GM19455 (cell line): Measurements from ENCODE around the gene FSTL3.

ENCODE experiments used
- ATAC-seq: cut with Tn5 transposase; IDR thresholded peaks from one replicate; pipeline ENCODE4 v1.9.1; 2021; ENCODE audit not compliant: unreplicated experiment

The FSTL3 gene

DNA sequence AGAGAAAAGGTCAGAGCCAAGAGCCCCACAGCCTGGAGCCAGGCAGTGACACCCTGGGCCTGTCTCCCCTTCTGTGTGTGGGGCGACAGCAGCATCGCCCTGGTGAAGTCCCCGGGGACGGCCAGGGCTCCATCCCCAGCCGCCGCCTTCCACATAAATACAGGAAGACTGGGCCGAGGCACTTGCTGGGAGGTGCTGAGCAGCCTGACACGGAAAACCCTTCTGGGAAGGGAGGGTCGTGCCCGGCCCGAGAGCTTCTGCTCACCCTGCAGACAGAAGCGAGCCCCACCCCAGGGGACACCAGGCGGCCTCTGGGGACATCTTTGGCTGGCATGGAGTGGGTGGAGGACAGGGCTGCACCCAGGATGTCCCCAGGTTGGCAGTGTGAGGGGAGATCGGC lies 31.4 kb upstream of the FSTL3 start:
- no peak for ATAC-seq

DNA sequence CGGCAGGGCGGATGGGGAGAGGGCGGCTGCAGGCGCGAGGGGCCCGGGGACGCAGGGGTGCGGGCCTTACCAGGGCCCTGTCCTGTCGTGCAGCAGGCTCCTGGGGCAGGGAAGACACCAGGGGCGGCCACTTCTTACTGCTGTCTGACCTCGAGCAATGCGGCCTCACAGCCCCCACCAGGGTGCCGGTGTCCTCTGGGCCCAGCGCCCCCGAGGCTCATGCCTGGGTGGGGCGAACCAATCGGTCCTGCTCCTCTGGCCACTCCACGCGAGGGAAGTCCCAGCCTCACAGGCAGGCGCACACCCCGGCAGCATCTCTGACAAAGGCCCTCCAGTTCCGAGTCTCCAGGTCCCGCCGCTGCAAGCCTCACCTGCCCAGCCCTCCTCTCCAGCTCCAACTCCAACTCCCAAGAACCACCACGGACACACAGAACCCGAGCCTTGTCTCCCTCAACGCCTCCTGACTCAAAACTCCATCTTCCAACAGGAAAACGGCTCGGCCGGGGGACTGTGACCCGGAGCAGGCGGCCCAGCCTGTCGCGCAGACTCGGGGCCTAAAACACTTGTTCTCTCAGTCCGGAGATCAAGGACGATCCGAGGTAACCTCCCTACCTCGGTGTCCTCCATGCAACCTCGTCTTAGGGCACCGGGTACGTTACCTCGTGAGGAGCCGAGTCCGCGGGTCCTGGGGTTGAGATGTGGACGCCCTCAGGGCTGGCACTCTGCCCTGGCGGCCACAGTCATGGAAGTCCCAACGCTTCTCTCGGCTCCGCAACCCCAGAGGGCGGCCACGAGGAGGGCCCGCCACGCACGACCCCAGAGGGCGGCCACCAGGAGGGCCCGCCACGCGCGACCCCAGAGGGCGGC lies 30.0 kb upstream of the FSTL3 start:
- ATAC-seq = no peak

DNA sequence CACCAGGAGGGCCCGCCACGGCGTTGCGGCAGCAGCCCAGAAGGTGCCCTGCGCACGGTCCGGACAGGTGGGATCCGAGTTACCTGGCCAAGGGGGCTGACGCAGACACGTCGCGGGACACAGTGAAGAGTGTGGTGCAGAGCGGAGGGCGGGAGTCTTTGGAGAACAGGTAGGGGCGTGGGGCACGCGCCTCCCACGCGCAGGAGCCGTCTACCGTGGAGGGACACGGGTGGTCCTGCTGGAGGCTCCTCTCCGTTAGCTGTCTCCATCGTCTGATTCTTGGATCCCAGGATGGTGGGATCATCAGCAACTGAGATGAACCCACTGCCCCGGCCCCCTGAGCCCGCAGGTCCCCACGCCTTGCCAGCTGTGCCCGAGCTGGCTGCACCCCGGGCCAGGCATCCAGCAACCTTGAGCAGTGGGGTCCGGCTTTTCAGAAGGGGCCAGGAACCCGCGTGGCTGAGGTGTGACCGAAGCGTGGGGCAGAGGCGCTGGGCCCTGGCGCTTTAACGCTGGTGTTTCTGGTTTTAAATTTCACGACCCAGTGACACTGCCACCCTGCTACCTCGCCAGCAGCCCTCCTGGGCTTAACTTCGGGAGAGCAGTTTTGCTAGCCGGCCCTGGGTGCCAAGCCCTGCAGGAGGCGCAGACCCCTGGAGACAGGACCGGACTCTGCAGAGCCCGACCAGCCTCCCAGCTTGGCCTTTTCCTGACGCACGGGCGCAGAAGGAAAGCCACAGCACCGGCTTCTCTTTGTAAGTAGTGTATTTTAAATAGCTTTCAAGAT lies 29.2 kb upstream of the FSTL3 start:
- no peak for ATAC-seq

DNA sequence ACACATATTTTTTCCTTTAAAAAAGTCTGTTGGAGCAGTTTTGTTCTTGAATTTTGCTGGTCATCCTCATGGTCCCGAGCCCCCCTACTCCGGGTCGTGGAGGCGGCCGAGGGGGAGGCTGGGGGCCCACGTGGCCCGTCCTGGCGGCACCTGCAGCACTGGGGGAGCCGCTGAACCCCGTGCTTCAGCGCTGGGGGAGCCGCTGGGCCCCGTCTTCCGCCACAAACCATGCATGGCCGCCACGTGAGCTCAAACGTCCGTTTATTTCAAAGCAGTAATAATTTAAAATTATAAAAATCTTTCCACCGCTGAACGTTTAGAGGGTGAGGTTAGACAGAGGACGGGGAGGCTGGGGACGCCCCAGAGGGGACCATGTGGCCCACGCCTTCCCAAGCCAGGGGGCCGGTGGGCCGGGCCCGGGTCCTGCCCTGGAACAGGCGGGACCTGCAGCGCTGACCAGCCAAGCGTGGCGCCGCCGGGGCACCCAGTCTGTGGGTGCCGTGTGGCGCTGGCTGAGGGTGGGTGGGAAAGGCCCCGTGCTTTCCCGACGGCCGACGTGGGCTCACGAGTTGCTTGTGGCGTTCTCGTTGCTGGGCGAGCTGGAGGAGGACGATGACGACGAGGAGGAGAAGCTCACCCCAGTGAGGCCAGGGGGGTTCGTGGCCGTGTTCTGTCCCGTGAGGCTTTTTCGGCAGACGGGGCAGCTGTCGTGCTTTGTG lies 28.5 kb upstream of the FSTL3 start:
- no peak for ATAC-seq

DNA sequence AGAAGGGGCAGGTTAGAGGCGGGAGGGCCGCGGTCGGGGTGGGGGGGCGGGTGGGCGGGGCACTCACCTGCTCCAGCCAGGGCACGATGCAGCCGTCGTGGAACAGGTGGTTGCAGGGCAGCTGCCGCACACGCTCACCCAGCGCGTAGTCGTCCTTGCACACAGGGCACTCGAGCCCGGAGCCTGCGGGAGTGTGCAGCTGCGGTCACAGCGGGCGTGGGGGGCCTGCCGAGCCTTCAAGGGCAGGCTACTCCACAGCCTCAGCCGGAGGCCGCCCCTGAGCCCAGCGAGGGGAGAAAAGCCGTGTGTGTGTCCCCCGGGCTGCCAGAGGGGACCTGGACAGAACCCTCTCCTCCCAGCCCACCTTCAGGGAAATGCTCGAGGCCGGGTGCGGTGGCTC lies 27.9 kb upstream of the FSTL3 start:
- no peak for ATAC-seq

DNA sequence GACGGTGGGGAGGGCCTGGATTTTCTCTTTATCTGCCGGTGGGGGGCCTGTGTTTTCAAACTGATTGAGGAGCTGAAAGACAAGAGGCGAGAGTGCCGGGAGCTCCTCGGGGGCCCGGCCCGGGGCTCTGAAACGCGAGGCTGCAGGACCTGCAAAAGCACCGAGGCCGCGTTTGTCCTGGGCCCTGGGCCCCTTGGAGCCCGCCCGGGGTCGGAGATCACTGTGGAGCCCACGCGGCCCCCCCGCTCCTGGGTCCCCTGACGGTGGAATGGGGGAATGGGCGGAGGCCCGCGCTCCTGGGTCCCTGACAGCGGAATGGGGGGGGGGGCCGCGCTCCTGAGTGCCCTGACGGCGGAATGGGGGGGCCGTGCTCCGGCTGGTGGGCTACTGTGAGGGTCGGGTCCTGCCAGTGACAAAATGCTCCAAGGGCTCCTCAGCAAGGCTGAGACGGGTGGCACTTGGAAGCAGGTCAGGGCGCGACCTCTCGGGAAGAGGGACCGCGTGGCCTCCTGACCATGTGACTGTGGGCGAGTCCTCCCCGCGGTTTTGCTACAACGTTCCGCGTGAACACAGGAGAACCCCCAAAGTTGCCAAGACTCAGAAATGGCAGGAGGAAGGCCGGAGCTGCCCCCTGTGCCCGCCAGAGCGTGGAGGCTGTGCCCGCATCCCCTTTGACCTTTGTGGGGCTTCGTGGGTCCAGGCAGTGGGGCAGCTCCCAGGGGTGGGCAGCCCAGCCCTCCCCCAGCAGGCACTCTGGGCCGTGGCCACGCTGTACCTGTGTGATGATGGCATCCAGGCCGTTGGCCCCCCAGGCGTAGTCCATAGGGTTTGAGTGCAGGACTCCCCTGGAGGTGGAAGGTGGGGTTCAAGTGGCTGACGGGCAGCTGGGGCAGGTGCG lies 27.0 kb upstream of the FSTL3 start:
- no peak for ATAC-seq

DNA sequence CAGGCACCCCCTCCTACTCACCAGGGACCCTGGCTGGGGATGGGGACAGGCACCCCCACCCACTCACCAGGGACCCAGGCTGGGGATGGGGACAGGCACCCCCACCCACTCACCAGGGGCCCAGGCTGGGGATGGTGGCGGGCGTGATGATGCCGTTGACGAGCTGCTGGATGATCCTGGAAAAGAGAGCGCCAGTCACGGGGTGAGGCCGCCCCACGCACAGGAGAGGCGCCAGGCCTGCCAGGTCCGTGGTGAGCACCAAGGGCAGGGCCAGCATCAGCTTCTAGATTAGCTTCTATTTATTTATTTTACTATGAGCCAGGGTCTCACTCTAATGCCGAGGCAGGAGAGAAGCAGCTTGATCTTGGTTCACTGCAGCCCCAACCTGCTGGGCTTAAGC lies 26.1 kb upstream of the FSTL3 start:
- no peak for ATAC-seq

DNA sequence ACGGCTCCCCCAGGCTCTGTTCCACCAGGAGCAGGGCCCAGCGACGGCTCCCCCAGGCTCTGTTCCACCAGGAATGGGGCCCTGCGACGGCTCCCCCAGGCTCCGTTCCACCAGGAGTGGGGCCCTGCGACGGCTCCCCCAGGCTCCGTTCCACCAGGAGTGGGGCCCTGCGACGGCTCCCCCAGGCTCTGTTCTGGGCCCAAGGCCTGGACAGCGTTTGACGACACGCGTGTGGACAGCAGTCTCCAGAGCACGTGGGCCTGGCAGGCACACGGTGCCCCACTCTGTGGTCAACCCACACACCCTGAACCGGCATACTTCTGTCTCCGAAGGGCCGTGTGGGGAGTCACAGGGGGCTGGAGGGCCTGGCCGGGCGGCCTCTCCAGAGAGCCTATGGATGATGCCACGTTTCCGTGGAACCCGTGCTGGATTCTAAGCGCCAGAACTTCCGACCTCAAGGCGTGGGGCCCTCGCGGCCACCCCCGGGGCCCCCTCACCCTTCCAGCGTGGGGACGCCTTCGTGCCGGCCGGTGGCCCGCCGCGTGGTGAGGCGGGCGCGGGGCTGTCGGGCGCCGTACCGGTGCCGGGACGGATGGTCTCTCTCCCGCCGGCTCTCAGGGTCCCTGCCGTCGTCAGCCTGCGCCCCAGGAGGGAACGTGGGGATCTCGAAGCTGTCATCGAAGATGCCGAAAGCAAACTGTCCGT lies 24.9 kb upstream of the FSTL3 start:
- ATAC-seq = no peak

DNA sequence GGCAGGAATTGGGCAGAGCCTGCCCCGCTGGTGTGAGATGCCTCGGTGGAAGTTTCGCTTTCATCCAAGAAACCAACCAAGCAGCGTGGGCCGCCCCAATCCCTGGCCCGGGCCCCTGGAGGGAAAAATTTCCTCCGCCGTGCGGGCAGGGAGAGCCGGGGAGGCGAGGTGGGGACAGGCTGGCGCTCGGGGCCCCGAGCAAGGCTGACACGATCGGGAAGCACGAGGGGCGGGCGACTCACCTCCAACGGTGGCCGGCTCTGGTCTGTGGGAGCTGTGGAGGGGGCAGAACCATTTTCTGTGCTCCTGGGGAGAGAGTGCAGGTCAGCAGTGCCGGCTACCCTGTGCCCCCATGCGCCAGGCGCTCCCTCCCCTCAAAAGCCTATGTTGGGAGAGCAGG lies 24.2 kb upstream of the FSTL3 start:
- no peak for ATAC-seq

DNA sequence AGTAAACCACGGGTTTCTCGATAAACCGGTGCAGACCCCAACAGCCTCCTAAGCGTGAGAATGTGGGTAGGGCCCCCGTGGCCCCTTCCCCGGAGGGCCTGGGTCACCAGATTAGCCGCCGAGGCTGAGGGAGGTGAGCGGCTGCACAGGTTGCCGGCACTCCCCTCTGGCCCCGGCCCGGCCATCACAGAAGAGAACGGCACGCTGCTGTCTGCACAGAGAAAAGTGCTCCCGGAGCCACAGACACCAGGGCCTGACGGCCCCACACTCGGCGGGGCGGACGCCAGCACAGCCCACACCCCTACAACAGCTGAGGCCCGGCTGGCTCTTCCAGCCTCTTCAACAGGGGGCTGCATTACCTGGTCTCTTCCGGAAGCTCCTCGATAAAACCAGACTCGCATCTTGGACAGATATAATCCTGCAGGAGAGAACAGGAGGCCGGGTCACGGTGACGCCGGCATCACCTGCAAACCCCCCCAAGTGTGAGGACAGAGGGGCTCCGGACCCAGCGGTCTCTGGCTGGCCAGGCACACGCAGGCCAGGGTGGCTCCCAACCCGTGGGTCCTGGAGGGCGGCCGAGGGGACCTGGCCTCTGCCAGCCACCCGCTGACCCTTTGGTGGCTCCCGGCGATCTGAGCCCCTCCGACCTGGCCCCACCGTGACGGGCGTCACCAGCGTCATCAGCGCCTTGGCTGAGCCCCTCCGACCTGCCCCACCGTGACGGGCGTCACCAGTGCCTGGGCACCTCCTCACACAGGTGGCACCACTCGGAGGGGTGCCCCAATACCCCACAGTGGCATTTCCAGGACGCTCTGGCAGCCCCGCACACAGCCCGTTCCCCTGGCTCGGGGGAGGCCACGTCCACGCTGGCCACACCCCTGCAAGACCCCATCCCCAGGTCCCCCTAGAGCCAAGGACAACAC lies 23.5 kb upstream of the FSTL3 start:
- ATAC-seq = no peak

DNA sequence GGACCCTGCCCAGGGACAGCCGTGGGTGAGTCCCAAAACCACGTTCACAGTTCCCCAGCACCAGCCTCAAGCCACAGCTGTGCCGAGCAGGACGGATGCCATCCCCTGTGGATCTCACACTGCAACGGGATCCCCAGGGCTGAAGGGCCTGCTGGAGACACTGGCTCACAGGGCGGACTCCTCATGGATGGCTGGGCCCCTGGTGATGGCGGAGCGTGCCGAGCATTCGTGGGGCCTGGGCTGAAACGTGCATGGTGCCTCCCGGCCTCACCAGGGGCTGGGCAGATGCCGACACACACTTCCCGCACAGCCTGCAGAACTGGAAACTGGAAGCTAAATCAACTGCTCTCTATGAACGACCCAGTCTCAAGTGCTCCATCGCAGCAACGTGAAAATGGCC lies 22.8 kb upstream of the FSTL3 start:
- ATAC-seq = no peak

DNA sequence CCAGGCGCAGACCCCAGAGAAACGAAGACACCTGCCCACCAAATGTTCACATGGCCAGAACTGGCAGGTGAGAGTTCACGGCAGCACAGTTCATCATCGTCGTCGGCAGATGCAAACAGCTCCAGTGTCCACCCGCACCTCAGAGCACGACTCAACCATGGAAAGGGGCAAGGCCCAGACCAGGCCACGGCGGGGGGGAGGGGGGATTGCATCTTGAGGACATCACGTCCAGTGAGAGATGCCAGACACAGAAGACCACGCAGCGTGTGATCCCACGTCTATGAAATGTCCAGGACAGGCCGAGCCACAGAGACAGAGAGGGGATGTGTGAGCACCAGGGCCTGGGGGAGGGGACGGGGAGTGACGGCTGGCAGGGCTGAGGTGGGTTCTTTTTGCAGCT lies 20.5 kb upstream of the FSTL3 start:
- no peak for ATAC-seq

DNA sequence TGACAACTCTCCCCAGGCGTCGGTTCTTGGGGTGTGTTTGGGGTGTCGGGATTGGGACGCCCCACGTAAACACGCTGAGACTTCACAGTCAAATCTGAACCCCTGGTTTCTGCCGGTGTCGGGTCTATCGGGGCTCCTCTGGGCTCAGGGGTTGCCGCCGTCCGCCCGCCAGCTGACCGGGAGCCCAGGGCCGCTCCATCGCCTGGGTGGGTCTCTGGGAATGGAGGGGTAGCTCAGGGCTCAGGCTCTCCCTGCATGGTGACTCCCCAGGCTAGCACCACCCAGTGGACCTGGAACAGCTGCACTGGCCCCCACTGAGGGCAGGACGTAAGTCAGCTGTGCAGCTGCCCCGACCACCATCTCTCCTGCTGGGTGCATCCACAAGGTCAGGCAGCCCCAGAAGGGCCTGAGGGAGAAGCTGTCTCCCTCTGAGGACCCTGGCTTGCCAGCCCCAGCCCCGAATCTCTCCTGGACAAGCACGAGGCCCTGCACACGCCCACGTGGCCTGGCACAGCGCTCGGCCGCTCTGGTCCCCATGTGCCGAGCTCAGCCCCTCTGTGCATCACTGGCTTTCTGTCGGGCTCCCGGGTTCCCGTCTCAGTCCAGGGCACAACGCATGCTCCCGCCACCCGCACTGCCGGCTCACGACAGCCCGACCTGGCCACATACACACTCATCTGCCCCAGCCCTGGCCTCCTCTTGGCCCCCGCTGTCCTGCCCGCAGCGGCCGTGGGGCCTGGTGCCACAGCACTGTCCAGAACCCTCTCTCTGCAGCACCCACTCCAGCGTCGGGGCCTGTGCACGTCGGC lies 19.2 kb upstream of the FSTL3 start:
- no peak for ATAC-seq

DNA sequence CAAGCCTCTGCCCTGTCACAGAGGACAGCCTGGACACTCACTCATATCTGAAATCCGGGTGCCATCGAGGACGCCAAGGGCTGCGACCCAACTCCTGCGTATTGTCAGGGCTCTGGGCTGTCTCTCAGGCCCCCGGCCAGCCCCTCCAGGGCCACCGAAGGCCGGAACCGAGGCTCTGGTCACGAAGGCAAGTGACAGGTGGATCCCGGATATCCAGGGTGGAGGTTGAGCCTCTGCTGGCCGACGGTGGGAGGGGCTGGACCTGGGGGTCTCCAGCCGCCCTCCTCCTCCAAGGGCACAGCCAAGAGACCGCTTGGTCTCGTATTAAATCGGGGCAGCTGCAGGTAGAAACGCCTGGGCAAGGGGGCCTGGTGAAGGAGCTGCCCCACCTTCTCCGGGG lies 18.6 kb upstream of the FSTL3 start:
- ATAC-seq = no peak

DNA sequence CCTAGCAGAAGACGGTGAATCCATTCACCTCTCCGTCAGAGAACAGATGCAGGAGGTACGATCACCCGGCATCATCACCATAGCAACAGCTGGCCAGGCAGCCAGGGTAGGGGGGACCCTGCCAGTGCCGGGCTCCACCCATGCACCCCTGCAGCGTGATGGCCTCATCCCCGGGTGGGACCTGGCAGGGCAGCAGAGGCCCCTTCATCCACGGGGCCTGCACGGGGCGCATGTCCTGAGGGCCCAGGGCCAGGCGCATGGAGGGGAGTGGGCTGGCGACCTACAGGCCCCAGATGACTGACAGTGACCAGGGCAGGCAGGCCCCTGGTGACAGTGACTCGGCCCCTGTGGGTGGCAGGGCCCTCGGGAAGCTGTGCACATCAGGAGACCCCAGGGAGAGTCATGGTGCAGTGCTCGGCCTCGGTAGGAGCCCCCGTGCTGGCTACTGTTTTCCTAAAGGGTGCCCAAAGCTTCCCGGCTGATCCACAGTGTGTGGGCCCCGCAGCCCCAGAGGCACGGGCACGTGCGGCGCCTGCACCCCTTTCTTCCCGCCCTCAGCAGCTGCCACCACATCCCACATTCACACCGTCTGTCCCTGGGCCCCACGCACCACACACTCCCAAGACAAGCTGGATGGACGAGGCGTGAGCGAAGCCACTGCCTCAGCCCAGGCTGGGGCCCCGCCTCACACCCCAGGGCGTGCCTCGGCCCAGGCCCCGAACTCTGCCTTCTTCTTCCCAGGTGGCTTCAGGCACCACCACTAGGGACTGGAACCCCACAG lies 17.9 kb upstream of the FSTL3 start:
- ATAC-seq = no peak

DNA sequence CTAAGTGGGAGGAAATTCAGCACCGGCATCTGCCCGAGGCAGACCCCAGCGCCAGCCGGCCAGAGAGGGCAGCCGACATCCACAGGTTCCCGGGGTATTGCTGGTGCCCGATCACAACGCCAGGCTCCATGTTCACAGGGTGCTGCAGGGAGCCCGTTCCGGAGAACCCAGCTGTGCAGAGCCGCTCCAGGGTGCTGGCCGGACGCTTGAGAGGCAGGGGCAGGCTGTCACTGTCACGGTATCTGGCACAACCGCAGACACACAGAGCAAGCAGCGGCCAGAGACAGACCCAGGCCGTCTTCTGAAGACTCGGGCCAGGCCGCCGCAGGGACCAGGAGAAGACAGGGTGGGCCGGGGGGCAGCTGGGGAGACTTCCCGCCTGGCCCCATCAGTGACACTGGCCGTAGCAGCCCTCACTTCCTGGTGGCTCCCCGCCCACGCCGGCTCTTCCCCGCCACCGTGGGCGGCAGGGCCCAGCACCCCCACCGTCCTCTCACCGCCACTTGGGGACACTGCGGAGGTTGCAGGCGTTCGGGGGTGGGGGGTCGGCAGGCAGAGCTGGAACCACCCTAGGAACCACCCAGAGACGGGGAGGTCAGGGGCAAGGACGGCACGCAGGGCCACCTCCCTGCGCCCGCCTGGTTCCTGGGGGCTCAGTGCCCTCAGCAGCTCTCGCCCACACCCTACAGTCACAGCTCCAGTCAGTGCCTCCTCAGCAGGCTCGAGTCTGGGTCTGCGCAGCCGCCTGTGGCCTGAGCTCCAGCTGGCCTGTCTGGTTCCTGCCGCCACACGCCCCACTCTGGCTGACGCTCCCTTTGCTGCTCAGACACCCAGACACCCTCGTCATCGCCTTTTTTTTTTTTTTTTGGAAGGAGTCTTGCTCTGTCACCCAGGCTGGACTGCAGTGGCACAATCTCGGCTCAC lies 17.0 kb upstream of the FSTL3 start:
- no peak for ATAC-seq
